PC-9 (cell line): ENCODE results near the gene VWA8. TPM values are rescaled to one million over a fixed set of nuclear protein-coding genes. Genes with fewer than 3 reads are reported as not detected.
"Not testable (repeated sequence)": the region's sequence is repeated elsewhere in the genome, so short reads cannot be mapped to it uniquely, and the experiment has no call there.

Experiments
- BruUV-seq: library from RNA; stranded (reverse); fragments of 400-500 nt; replicated peaks from 2 replicates; lab custom pipeline; 2021; lab: Mats Ljungman, UMichigan
- CTCF ChIA-PET: fragments of 300-600 bp; sonication (Branson Sonifier 250); formaldehyde crosslinking; loops from one replicate; lab custom pipeline; 2022; ENCODE audit warnings: antibody characterized with exemption; lab: Charles Lee
- POLR2A ChIA-PET: fragments of 300-600 bp; sonication (Branson Sonifier 250); formaldehyde crosslinking; loops from one replicate; lab custom pipeline; 2022; ENCODE audit warnings: antibody characterized with exemption; ENCODE audit not compliant: unreplicated experiment; lab: Charles Lee
- DNase-seq, 2 experiments: peaks; one replicate each; pipeline versions ENCODE4 v3.0.0 to v3.0.0-alpha.2; 2015 to 2022; ENCODE audit warnings: mixed read lengths in 1 of 2
- H2AFZ ChIP-seq: fragments of 200-600 bp; sonication (generic); 2 replicates; pipeline ENCODE4 v1.8.1; 2017; ENCODE audit warnings: antibody characterized with exemption
- H3F3A ChIP-seq: fragments of 200-600 bp; sonication (generic); 2 replicates; pipeline ENCODE4 v1.8.1; 2017; ENCODE audit warnings: antibody characterized with exemption, mild to moderate bottlenecking, low read depth; ENCODE audit not compliant: insufficient read depth
- H3K27ac ChIP-seq: fragments of 200-600 bp; sonication (generic); 2 replicates; pipeline ENCODE4 v1.6.1; 2016; ENCODE audit warnings: mixed run types
- H3K27me3 ChIP-seq: fragments of 200-600 bp; sonication (generic); 2 replicates; pipeline ENCODE4 v1.6.1; 2016; ENCODE audit warnings: low read depth, mixed run types; ENCODE audit not compliant: insufficient read depth
- H3K36me3 ChIP-seq: fragments of 200-600 bp; sonication (generic); 2 replicates; pipeline ENCODE4 v1.6.1; 2016; ENCODE audit warnings: low read depth, mixed run types
- H3K4me1 ChIP-seq: fragments of 200-600 bp; sonication (generic); replicated peaks from 2 replicates; pipeline ENCODE4 v1.6.1; 2016; ENCODE audit warnings: mixed run types; ENCODE audit not compliant: insufficient read depth
- H3K4me2 ChIP-seq: fragments of 200-600 bp; sonication (generic); 2 replicates; pipeline ENCODE4 v1.6.1; 2017; ENCODE audit warnings: mixed run types
- H3K4me3 ChIP-seq: fragments of 200-600 bp; sonication (generic); 2 replicates; pipeline ENCODE4 v1.6.1; 2016; ENCODE audit warnings: mixed run types
- H3K79me2 ChIP-seq: fragments of 200-600 bp; sonication (generic); 2 replicates; pipeline ENCODE4 v1.6.1; 2017; ENCODE audit warnings: low read depth, mixed run types
- H3K9me2 ChIP-seq: fragments of 200-600 bp; sonication (generic); 2 replicates; pipeline ENCODE4 v1.8.1; 2017; ENCODE audit warnings: mild to moderate bottlenecking; ENCODE audit not compliant: insufficient read depth
- H3K9me3 ChIP-seq: fragments of 200-600 bp; sonication (generic); 2 replicates; pipeline ENCODE4 v1.8.1; 2016; ENCODE audit warnings: low read depth; ENCODE audit not compliant: insufficient read depth
- H4K20me1 ChIP-seq: fragments of 200-600 bp; sonication (generic); 2 replicates; pipeline ENCODE4 v1.8.1; 2017; ENCODE audit not compliant: insufficient read depth
- CTCF ChIP-seq: fragments of 200-600 bp; sonication (generic); conservative IDR thresholded peaks from 2 replicates; pipeline ENCODE4 v1.6.1; 2017; ENCODE audit warnings: mixed run types, antibody characterized with exemption, mild to moderate bottlenecking, moderate library complexity
- EZH2 ChIP-seq: fragments of 200-600 bp; sonication (generic); IDR thresholded peaks from 2 replicates; pipeline ENCODE4 v1.8.0; 2017; ENCODE audit warnings: antibody characterized with exemption, low read depth
- intact Hi-C: fragments of 100-400 bp; cut with micrococcal nuclease; formaldehyde crosslinking; loops from one replicate; pipeline ENCODE4 v1.10.0; 2022; ENCODE audit not compliant: unreplicated experiment
- total RNA-seq: library from RNA; stranded (reverse); gene quantifications from 2 replicates; pipeline ENCODE4 v1.2.3, GENCODE V29; 2021

Gene VWA8
- total RNA-seq, 1 experiment from 2014 or later, result 14.1 TPM

- CTCF ChIA-PET, result no interaction called here
- Histone ChIP-seq H3K4me2 (no peak overlapping the region), H3K9me3 (no peaks in the 10 kb centered on the region), H3K4me1 (no peaks in the 10 kb centered on the region), H3F3A (no peaks in the 10 kb centered on the region), H3K27me3 (no peaks in the 10 kb centered on the region), H4K20me1 (no peaks in the 10 kb centered on the region), H3K4me3 (no peak overlapping the region), H3K79me2 (no peaks in the 10 kb centered on the region), H3K9me2 (no peaks in the 10 kb centered on the region), H3K27ac (no peak overlapping the region), H3K36me3 (no peaks in the 10 kb centered on the region), H2AFZ (no peak overlapping the region)
- POLR2A ChIA-PET, result no interaction called here
- no peak for DNase-seq
- intact Hi-C loops, result no loop called here
- no TSS peak for BruUV-seq
- TF ChIP-seq CTCF (no peak), EZH2 (no peak)
Observed at GRCh38 chr13:41621716-41622431, 339.0 kb downstream of the VWA8 start.

- H4K20me1 ChIP-seq, H3F3A ChIP-seq, BruUV-seq, POLR2A ChIA-PET, H3K9me3 ChIP-seq, H3K79me2 ChIP-seq, H3K27me3 ChIP-seq, H3K4me3 ChIP-seq, H2AFZ ChIP-seq, H3K9me2 ChIP-seq, H3K36me3 ChIP-seq, H3K4me2 ChIP-seq, H3K27ac ChIP-seq, DNase-seq: not testable (repeated sequence)
- peaks cover 20% of the 10 kb centered on the region for H3K4me1 ChIP-seq
- intact Hi-C loops, result loop anchor here (10.0 kb wide), 1 partner anchor 73 kb away; no protein-coding TSS in a partner anchor
- CTCF ChIA-PET, result interaction anchor here (0.7 kb wide), 1 partner anchor 159 kb away, joined by 7 read pairs; no protein-coding TSS in a partner anchor
Observed at GRCh38 chr13:41617633-41618032, 343.3 kb downstream of the VWA8 start.

GRCh38 chr13:41616151-41616550 is 344.8 kb downstream of the VWA8 start:
- no peak for TF ChIP-seq EZH2
- TF ChIP-seq CTCF, result no peak
- no peaks in the 10 kb centered on the region for H3K9me3 ChIP-seq
- H3K4me3 ChIP-seq, result no peak overlapping the region
- H3K4me1 ChIP-seq, result peaks cover 30% of the 10 kb centered on the region
- ChIA-PET CTCF (no interaction called here), POLR2A (no interaction called here)
- no peak for DNase-seq
- H3K36me3 ChIP-seq, result no peaks in the 10 kb centered on the region
- no TSS peak for BruUV-seq
- H2AFZ ChIP-seq, result no peak overlapping the region
- intact Hi-C loops, result loop anchor here (10.0 kb wide), 1 partner anchor 71 kb away; no protein-coding TSS in a partner anchor
- no peaks in the 10 kb centered on the region for H4K20me1 ChIP-seq
- no peak overlapping the region for H3K27ac ChIP-seq
- no peaks in the 10 kb centered on the region for H3K27me3 ChIP-seq
- no peaks in the 10 kb centered on the region for H3K79me2 ChIP-seq
- H3K9me2 ChIP-seq, result no peaks in the 10 kb centered on the region
- H3F3A ChIP-seq, result peaks cover 10% of the 10 kb centered on the region; the same call in 1 of the 2 replicates
- no peak overlapping the region for H3K4me2 ChIP-seq
